ENCODE data around the gene CYP19A1.

CYP19A1 gene

GRCh38 chr15:51338496-51338895 lies at the start of gene CYP19A1:
TSS of gene CYP19A1 (minus strand) at chr15:51338596. CDS start at chr15:51242912, 95,684 bp downstream.
- FAIRE-seq (no peak), DNase-seq (ENCODE audit: extremely low spot score, insufficient read length, low read depth) (no peak)

GRCh38 chr15:51387699-51388041 lies 49.3 kb upstream of the CYP19A1 start:
- DNase-seq (ENCODE audit: extremely low spot score, insufficient read length, low read depth) (no peak), FAIRE-seq (no peak)

GRCh38 chr15:51386960-51387698 lies 48.7 kb upstream of the CYP19A1 start:
- DNase-seq (ENCODE audit: extremely low spot score, insufficient read length, low read depth) (no peak), FAIRE-seq (no peak)

- FAIRE-seq: no peak
- no peak for DNase-seq (ENCODE audit: extremely low spot score, insufficient read length, low read depth)
Observed at GRCh38 chr15:51386486-51386885, 48.1 kb upstream of the CYP19A1 start.

- DNase-seq (ENCODE audit: extremely low spot score, insufficient read length, low read depth) (no peak), FAIRE-seq (no peak)
Observed at GRCh38 chr15:51386029-51386428, 47.6 kb upstream of the CYP19A1 start.

GRCh38 chr15:51382787-51383186 lies 44.4 kb upstream of the CYP19A1 start:
- FAIRE-seq (no peak), DNase-seq (ENCODE audit: extremely low spot score, insufficient read length, low read depth) (no peak)

GRCh38 chr15:51380999-51381806 lies 42.8 kb upstream of the CYP19A1 start:
- peak; percentile 54 for DNase-seq (ENCODE audit: extremely low spot score, insufficient read length, low read depth)
- peak; percentile 98 for FAIRE-seq

GRCh38 chr15:51379390-51379789 lies 41.0 kb upstream of the CYP19A1 start:
- no peak for DNase-seq (ENCODE audit: extremely low spot score, insufficient read length, low read depth)
- no peak for FAIRE-seq

- FAIRE-seq: no peak
- DNase-seq (ENCODE audit: extremely low spot score, insufficient read length, low read depth): no peak
Observed at GRCh38 chr15:51378406-51378805, 40.0 kb upstream of the CYP19A1 start.

- FAIRE-seq (no peak), DNase-seq (ENCODE audit: extremely low spot score, insufficient read length, low read depth) (no peak)
Observed at GRCh38 chr15:51377038-51377786, 38.8 kb upstream of the CYP19A1 start.

- DNase-seq (ENCODE audit: extremely low spot score, insufficient read length, low read depth) (no peak), FAIRE-seq (no peak)
Observed at GRCh38 chr15:51375966-51376640, 37.7 kb upstream of the CYP19A1 start.

GRCh38 chr15:51374131-51374530 lies 35.7 kb upstream of the CYP19A1 start:
- no peak for FAIRE-seq
- no peak for DNase-seq (ENCODE audit: extremely low spot score, insufficient read length, low read depth)

- FAIRE-seq (no peak), DNase-seq (ENCODE audit: extremely low spot score, insufficient read length, low read depth) (no peak)
Observed at GRCh38 chr15:51371266-51371665, 32.9 kb upstream of the CYP19A1 start.

- no peak for FAIRE-seq
- no peak for DNase-seq (ENCODE audit: extremely low spot score, insufficient read length, low read depth)
Observed at GRCh38 chr15:51369451-51369761, 31.0 kb upstream of the CYP19A1 start.

GRCh38 chr15:51368751-51369450 lies 30.5 kb upstream of the CYP19A1 start:
- no peak for FAIRE-seq
- DNase-seq (ENCODE audit: extremely low spot score, insufficient read length, low read depth): no peak

GRCh38 chr15:51368307-51368706 lies 29.9 kb upstream of the CYP19A1 start:
- no peak for DNase-seq (ENCODE audit: extremely low spot score, insufficient read length, low read depth)
- FAIRE-seq: no peak

- DNase-seq (ENCODE audit: extremely low spot score, insufficient read length, low read depth): no peak
- FAIRE-seq: no peak
Observed at GRCh38 chr15:51367322-51367976, 29.1 kb upstream of the CYP19A1 start.

GRCh38 chr15:51366920-51367319 lies 28.5 kb upstream of the CYP19A1 start:
- DNase-seq (ENCODE audit: extremely low spot score, insufficient read length, low read depth): no peak
- FAIRE-seq: no peak

- FAIRE-seq (no peak), DNase-seq (ENCODE audit: extremely low spot score, insufficient read length, low read depth) (no peak)
Observed at GRCh38 chr15:51366071-51366470, 27.7 kb upstream of the CYP19A1 start.

All from GM18507 (cell line).